Measurements from ENCODE around the gene INF2. TPM values are rescaled to one million over a fixed set of nuclear protein-coding genes. Genes with fewer than 3 reads are reported as not detected.

INF2 gene
- total RNA-seq, 4 donors from 2014 or later, result 44.6 to 102 (median 64.7) TPM

GRCh38 chr14:104754213-104754851 is 64.9 kb downstream of the INF2 start:
- H3K4me3 ChIP-seq, result peak overlapping the region in 1 of 2 donors; percentile 86
- TF ChIP-seq POLR2AphosphoS5 (IDR thresholded peaks at IDR 0.05) (no peak), EP300 (IDR thresholded peaks at IDR 0.05) (no peak), CTCF (IDR thresholded peaks at IDR 0.05) (no peak), POLR2A (IDR thresholded peaks at IDR 0.05) (no peak)
- 42 to 52% methylated on average over 7 to 10 of the region's 13 CpGs for WGBS, 2 donors (ENCODE audit: low coverage in 1 of 2)
- H3K4me1 ChIP-seq, result peaks cover 0 to 56% (median 23%) of the 10 kb centered on the region in 3 donors
- no peak for ATAC-seq
- H3K9me3 ChIP-seq, result no peaks in the 10 kb centered on the region
- no peaks in the 10 kb centered on the region for H3K27me3 ChIP-seq
- H3K36me3 ChIP-seq, result peaks cover 0 to 47% of the 10 kb centered on the region in 2 donors
- peak overlapping the region in 3 of 4 donors; percentile 87 to 90 (median 88) for H3K27ac ChIP-seq

GRCh38 chr14:104755621-104756020 is 66.2 kb downstream of the INF2 start:
- WGBS, 2 donors (ENCODE audit: low coverage in 1 of 2), result no CpG with 5 or more reads among the region's 11 CpGs
- H3K4me1 ChIP-seq, result peaks cover 0 to 52% (median 23%) of the 10 kb centered on the region in 3 donors
- no peak for ATAC-seq

GRCh38 chr14:104756477-104757237 is 67.2 kb downstream of the INF2 start:
- no peaks in the 10 kb centered on the region for H3K27me3 ChIP-seq
- H3K27ac ChIP-seq, result no peak overlapping the region
- TF ChIP-seq CTCF (IDR thresholded peaks at IDR 0.05), result no peak
- no peak for TF ChIP-seq EP300 (IDR thresholded peaks at IDR 0.05)
- TF ChIP-seq POLR2A (IDR thresholded peaks at IDR 0.05), result no peak
- no peak for TF ChIP-seq POLR2AphosphoS5 (IDR thresholded peaks at IDR 0.05)
- 40% methylated on average over 2 of the region's 27 CpGs; no CpG with 5 or more reads in 1 of the 2 donors for WGBS, 2 donors (ENCODE audit: low coverage in 1 of 2)
- H3K9me3 ChIP-seq, result no peaks in the 10 kb centered on the region
- H3K4me3 ChIP-seq, result no peak overlapping the region
- peaks cover 0 to 56% (median 23%) of the 10 kb centered on the region in 3 donors for H3K4me1 ChIP-seq
- H3K36me3 ChIP-seq, result peaks cover 0 to 70% of the 10 kb centered on the region in 2 donors
- no peak for ATAC-seq

More at GRCh38 chr14:104755621-104756020, 66.2 kb downstream of the INF2 start:
- Histone ChIP-seq H3K27ac (no peak overlapping the region), H3K4me3 (no peak overlapping the region), H3K27me3 (no peaks in the 10 kb centered on the region), H3K9me3 (no peaks in the 10 kb centered on the region), H3K36me3 (peaks cover 0 to 60% of the 10 kb centered on the region in 2 donors)
- TF ChIP-seq POLR2AphosphoS5 (IDR thresholded peaks at IDR 0.05) (no peak), CTCF (IDR thresholded peaks at IDR 0.05) (no peak), POLR2A (IDR thresholded peaks at IDR 0.05) (no peak), EP300 (IDR thresholded peaks at IDR 0.05) (no peak)

- Histone ChIP-seq H3K36me3 (peaks cover 0 to 76% of the 10 kb centered on the region in 2 donors), H3K4me1 (peaks cover 0 to 51% (median 18%) of the 10 kb centered on the region in 3 donors), H3K4me3 (no peak overlapping the region), H3K9me3 (no peaks in the 10 kb centered on the region), H3K27ac (no peak overlapping the region), H3K27me3 (no peaks in the 10 kb centered on the region)
- no peak for ATAC-seq
- no peak for TF ChIP-seq CTCF (IDR thresholded peaks at IDR 0.05)
- no peak for TF ChIP-seq EP300 (IDR thresholded peaks at IDR 0.05)
- no peak for TF ChIP-seq POLR2A (IDR thresholded peaks at IDR 0.05)
- TF ChIP-seq POLR2AphosphoS5 (IDR thresholded peaks at IDR 0.05), result no peak
- WGBS, 2 donors (ENCODE audit: low coverage in 1 of 2), result 64% methylated on average over 3 of the region's 10 CpGs; no CpG with 5 or more reads in 1 of the 2 donors
These were observed 67.8 kb downstream of the INF2 start for GRCh38 chr14:104757238-104757585.

Measured in gastroesophageal sphincter (tissue), 4 donors.